Lower leg skin (tissue), 3 donors: ENCODE results near the gene FUT8.

Experiments used
- POLR2A ChIP-seq, 2 donors: fragments of 450-650 bp; IDR thresholded peaks; one replicate each; pipeline ENCODE4 v1.6.1; 2016 to 2017; ENCODE audit warnings: antibody characterized with exemption in 2 of 2, mild to moderate bottlenecking in 1 of 2, moderate library complexity in 1 of 2
- TF ChIP-seq, protein P1 (sequence below), 3 donors: fragments of 450-650 bp; IDR thresholded peaks; one replicate each; pipeline ENCODE4 v1.5.1; 2016; ENCODE audit warnings: antibody characterized with exemption in 3 of 3, mild to moderate bottlenecking in 3 of 3, moderate library complexity in 2 of 3

GRCh38 chr14:65720743-65721142, 308.2 kb downstream of the FUT8 start:
- TF ChIP-seq, protein P1, sequence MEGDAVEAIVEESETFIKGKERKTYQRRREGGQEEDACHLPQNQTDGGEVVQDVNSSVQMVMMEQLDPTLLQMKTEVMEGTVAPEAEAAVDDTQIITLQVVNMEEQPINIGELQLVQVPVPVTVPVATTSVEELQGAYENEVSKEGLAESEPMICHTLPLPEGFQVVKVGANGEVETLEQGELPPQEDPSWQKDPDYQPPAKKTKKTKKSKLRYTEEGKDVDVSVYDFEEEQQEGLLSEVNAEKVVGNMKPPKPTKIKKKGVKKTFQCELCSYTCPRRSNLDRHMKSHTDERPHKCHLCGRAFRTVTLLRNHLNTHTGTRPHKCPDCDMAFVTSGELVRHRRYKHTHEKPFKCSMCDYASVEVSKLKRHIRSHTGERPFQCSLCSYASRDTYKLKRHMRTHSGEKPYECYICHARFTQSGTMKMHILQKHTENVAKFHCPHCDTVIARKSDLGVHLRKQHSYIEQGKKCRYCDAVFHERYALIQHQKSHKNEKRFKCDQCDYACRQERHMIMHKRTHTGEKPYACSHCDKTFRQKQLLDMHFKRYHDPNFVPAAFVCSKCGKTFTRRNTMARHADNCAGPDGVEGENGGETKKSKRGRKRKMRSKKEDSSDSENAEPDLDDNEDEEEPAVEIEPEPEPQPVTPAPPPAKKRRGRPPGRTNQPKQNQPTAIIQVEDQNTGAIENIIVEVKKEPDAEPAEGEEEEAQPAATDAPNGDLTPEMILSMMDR (IDR thresholded peaks at IDR 0.05): no peak
- TF ChIP-seq POLR2A (IDR thresholded peaks at IDR 0.05): no peak
